Testis (tissue), 2 donors: Measurements from ENCODE around the gene MYOT.

Experiments used
- CTCF ChIP-seq, 3 experiments: fragments of 450-650 bp in 2 of 3; fragments of 200-600 bp in 1 of 3; sonication (generic) in 1 of 3; IDR thresholded peaks; one replicate each; pipeline ENCODE4 v1.5.1; 2016 to 2019; ENCODE audit warnings: antibody characterized with exemption in 3 of 3, mild to moderate bottlenecking in 2 of 3, moderate library complexity in 1 of 3
- POLR2A ChIP-seq: fragments of 450-650 bp; IDR thresholded peaks from one replicate; pipeline ENCODE4 v1.6.1; 2017; ENCODE audit warnings: antibody characterized with exemption, mild to moderate bottlenecking, moderate library complexity

GRCh38 chr5:137832416-137832815, 35.2 kb upstream of the MYOT start:
- TF ChIP-seq POLR2A, result no peak
- TF ChIP-seq CTCF (IDR thresholded peaks at IDR 0.05), result no peak
